COLO668 (cell line): ENCODE measurements around the gene OSBPL1A.

Experiments used
- DNase-seq: peaks from one replicate; lab custom pipeline; 2025; ENCODE audit not compliant: unreplicated experiment; lab: John Stamatoyannopoulos, UW

OSBPL1A gene

DNA sequence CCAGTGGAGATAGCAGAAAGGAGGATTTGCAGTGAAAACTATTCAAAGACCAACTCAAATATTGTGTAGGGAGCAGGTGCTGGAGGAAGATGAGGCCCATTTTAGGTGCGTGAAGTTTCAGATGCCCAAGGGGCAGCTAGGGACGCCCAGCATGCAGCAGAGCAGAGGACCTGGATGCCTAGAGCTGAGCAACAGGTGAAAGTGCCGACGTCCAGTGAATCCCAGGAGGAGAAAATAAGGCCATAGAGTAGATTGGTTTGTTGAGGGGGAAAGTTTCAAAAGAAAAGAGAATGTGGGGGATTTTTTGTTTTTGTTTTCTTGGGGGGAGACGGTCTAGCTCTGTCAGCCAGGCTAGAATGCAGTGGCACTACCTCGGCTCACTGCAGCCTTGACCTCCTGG lies 53.1 kb downstream of the OSBPL1A start:
- DNase-seq: no peak

DNA sequence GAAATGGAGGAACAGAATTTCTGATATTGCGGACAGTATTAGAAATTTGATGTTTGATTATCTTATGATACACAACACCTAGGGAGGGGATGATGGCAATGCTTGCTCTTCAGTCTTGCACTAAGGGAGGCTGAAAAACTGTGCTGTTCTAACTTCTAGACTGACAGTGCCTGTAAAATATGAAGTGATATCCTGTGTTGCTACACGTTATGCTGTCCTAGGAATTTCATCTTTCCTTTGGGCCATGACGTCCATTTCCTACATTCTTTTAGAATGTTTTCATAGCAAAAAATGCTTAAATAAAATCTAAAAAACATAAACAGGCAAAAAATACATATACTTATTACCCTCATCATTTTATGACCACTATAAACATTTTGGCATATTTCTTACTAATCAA lies 55.3 kb downstream of the OSBPL1A start:
- no peak for DNase-seq

DNA sequence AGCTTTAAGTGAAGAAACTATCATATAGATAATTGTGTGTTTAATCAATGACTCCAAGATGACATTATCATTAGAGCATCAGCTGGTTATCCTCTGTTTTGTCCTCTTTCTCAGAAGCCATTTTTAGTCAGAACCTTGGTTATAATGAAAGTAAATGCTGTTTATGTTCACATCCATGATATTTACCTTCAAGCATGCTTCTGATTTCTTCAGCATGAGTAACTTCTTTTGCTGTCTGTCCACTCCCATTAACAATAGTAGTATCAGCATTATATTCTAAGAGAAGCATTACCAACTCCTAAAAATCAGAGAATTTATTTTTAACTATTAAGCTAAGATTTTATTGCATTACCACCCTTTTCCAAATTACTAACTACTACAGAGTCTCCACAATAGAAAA lies 56.3 kb downstream of the OSBPL1A start:
- DNase-seq: no peak

DNA sequence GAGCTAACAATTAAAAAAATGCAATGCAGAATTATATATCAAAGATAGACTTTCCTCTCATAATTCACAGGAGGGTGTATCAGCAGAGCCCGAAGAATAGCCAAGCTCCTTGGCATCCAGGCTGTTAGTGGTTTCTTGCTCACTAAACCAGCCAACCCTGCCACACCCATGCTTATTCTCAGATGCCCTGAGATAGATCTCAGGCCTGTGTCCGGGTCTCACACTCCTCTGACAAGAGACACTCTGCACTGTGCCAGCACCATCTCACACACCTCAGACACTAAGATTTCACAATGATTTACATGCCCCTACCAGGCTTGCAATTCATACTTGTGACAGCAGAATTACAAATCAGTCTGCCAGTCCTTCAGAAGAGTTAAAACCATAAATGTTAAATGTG lies 64.5 kb downstream of the OSBPL1A start:
- no peak for DNase-seq

DNA sequence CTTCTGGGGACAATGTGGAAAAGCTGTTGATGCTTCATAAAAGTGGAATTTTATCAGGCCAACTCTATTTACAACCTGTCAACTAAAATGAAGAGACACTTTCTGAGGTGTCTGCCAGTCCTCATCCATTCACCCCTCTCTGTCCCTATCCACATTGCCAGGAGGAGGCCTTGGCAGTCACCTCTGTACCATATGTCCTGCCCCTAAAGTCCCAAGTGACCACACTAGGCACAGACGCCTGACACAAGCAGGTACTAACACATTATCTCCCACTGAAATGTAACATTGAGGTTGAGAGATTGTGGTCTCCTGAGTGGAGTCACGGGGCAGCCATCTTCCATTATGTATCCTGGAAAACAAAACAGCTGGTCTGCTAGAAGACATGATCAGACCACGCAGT lies 71.4 kb downstream of the OSBPL1A start:
- DNase-seq: no peak

DNA sequence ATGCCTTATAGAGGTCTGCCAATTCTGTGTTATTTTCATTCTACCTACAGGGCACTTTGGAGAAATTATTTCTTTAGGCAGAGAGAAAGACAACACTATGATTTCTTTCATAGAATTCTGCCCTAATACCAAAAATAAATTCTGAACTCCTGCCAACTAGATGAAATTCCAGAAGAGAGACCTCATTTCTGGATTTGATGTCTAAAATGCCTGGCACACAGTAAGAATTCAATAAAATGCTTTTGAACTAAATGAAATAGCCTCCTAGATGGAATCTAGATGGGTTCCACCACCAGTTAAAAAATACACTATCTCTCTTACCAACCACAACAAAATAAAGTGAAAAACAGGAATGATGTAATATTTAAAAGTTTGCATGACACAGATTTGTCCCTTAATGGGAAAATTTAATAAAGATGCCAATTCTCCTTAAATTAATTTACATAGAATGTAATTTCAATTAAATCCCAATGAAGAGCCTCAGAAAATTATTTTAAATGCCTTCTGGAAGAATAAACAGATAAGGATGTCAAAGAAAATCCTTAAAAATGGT lies 75.0 kb downstream of the OSBPL1A start:
- no peak for DNase-seq

DNA sequence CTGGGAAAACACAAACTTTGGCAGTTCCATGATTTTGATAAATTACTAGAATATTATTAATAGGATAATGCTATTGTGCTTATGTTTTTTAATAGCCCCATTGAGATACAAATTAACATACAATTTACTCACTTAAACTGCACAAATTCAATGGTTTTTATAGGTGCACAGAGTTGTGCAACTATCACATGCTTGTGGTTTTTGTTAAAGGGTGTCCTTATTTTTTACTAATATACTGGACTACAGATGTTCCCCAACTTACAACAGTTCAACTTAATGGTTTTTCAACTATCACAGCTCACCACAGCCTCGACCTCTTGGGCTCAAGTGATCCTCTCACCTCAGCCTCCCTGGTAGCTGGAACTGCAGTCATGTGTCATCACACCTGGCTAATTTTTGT lies 76.6 kb downstream of the OSBPL1A start:
- no peak for DNase-seq

DNA sequence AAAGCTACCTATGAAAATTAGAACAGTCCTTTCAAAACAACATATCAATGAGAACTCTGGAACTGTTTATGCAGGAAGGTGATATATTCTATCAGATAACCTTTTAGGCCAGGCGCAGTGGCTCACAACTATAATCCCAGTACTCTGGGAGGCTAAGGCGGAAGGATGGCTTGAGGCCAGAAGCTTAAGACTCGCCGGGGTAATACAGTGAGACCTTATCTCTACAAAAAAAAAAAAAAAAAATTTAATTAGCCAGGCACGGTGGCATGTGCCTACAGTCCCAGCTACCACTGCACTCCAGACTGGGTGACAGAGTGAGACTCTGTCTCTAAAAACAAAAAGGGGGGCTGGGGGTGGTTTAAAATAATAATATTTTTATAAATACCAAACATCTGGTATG lies 77.9 kb downstream of the OSBPL1A start:
- DNase-seq: no peak

DNA sequence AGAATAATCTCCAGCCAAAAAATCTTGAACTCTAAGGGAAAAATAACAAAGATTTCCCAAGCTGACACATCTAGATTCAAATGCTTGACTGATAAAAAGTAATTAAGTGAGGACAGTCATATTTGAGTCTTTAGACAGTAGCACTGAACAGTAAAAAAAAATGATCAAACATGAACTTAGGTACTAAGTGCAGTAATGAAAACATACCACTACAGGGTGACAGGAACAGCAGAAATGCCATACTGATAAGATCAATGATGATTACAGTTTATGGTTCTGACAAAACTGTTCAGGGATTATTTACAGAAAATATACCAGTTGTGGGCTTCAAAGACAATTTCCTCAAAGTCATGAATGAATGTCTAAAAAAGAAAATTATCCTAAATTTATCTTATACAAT lies 80.3 kb downstream of the OSBPL1A start:
- DNase-seq: no peak

DNA sequence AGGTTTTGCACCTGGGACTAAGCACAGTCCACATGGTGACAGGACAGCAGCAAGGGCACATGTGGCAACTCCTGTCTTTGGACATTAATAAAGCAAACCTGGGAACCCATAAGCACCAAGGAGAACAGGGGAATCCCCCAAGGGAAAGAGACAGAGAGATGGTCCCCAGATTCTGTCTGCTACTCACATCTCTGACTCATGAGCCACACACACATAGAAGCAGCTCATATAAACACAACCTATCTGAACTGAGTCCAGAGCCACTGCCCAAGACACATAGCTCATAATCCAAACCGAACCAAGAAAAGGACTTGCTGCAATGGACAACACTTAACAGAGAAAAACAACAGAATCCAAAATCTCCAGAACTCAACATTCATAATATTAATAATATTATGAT lies 82.5 kb downstream of the OSBPL1A start:
- DNase-seq: no peak

DNA sequence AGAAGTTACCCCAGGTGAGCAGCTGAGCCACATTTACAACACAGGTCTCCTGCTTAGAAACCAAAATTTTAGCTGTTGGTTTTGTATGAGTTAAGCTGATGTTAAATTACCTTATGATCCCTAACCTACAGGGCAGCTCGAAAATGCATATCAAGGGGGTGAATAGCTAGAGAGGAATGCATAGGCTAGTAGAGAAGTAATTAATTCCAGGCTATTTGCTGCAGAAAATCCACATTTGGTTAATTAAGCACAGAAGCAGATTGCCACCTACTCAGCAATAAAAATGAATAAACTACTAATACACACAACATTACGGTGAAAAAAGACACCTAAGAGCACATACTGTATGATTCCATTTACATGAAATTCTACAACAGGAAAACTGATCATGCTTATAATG lies 91.4 kb downstream of the OSBPL1A start:
- no peak for DNase-seq

DNA sequence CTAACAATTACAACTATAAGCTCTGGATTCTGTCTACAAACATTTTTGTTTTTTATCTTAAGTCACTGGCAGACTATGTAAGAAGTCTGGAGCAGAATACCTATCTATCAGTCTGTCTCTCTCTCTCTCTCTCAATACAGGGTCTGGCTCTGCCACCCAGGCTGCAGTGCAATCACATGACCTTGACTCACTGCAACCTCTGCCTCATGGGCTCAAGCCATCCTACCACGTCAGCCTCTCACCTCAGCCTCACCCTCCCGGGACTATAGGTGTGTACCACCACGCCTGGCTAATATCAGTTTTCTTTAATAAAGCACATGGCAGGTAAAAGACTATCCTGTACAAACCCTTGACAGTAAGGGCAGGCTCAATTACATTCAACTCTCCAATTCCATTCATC lies 96.9 kb downstream of the OSBPL1A start:
- no peak for DNase-seq

DNA sequence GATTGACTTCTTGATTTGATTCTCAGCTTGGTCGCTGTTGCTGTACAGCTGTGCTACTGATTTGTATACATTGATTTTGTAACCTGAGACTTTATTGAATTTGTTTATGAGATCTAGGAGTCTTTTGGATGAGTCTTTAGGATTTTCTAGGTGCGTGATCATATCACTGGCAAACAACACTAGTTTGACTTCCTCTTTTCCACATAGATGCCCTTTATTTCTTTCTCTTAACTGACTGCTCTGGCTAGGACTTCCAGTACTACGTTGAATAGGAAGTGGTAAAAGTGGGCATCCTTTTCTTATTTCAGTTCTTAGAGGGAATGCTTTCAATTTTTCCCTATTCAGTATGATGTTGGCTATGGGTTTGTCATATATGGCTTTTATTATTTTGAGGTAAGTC lies 101.3 kb downstream of the OSBPL1A start:
- no peak for DNase-seq

DNA sequence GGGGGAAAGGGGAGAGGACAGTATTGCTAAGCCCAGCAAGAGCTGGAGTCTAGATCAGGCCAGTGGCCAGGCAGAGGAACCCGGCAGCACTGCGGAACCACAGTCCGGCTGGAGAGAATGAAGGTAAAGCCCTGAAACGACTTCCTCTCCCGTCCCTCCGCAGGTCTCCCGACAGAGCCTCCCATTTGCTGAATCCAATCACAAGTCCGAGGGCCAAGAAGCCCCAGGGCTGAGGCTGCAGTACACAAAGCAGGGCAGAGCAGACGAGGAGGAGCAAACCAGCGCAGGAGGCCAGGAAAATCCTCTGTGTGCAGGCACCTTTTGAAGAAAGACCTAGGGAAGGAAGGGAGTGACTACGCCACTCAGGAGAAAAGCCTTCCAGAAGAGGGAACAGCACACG lies 104.4 kb downstream of the OSBPL1A start:
- no peak for DNase-seq

DNA sequence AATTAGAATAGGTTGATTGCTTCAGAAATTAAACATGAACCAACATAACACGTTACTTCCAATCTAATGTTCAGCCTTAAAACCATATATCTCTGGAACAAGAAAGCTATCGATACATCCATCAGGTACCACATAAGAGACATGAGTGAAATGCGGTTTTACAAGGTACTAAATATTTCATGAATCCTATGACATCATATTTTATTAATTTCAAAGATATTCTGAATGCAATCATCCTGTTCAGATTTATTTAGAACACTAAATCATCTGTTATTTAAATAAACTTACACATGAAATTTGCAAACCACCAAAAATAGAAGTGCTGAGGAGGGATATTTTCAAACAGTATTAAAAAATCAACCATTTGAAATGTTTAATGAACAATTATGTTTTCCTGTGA lies 119.0 kb downstream of the OSBPL1A start:
- DNase-seq: no peak

DNA sequence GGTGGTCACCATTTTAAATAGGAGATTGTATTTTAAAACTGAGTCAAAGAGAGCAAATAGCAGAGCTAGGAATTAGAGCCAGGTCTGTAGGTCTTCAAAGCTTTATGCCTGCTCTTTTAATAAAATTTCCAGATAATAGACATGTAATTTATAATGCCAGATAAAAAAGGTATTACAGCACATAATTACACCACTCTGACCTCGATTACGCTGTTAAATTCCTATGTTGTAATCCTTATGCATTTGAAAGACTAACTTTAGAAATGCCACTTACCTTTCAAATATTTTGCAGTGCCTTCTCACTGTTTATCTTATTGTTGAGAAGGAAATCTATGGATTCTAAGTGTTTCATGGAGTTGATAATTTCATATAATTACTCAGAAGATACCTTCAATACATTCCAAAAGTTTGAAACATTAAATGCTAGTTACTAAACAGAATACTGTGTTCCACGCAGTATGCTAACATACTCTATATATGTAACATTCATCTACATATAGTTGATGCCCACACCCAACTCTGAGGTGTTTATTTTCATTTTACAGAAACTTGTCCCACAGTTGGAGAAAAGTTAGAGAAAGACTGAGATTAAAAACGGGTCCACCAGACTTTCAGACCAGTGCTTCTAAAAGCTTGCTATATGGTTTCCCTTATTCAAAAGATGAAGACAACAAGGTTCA lies 120.0 kb downstream of the OSBPL1A start:
- DNase-seq: no peak

DNA sequence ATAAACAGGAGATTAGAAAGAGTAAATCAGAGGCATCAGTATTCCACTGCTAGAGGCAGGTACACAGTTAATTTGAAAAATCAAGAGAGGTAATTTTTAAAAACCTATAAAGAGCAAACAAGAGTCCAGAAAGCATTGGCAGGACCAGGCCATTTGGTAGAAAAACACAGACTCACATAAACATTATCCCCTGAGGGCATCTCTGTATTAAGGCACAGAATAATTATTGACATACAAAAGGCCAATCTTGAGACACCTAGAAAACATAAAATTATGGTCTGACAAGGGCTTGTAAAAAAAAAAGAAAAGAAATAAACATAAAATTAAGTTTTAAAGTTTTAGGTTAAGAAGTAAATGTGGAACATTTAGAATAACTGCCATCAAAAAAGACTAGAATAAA lies 120.6 kb downstream of the OSBPL1A start:
- DNase-seq: no peak

DNA sequence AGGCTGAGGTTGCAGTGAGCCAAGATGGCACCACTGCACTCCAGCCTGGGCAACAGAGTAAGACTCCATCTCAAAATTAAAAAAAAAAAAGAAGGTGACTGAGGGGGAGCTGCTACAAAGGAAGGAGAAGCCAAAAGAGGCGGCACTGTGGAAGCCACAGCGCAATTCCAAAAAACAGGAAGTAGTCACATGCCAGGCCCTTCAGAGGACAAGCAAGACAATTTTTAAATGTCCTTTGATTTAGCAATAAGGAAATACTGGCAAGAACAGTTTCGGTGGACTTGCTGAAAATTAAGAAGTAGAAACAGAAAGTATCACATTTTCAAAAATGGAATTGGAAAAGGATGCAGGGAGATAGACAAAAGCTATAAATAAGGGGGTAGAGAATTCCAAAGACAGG lies 122.8 kb downstream of the OSBPL1A start:
- DNase-seq: no peak

DNA sequence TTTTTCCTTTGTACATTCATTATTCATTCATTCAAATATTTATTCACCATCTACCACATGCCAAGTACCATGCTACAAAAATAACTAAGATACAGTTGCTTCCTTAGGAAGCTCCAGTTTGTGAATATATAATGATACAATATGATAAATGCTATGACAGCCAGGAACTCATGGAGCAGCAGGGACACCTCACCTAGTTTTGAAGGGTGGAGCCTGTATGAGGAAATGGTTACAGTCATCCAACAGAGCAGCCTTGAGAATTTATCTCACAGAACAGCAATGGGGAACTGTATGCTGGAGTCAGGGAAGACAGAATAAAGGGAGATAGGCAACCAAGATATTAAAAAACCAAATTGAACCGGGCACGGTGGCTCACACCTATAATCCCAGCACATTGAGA lies 124.0 kb downstream of the OSBPL1A start:
- no peak for DNase-seq

DNA sequence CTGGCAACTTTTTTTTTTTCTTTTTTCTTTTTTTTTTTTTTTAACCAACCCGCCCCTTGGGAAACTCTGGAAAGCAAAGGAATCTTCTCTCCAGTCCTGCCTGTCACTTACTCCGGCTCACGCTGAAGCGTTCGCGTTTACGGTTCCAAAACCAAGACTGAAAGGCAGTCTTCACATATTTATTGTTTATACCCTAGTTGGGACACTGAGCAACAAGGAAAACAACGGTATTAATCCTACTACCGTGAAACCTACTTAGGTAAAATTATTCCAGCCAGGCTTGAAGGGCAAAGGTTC lies 125.4 kb downstream of the OSBPL1A start:
- no peak for DNase-seq

DNA sequence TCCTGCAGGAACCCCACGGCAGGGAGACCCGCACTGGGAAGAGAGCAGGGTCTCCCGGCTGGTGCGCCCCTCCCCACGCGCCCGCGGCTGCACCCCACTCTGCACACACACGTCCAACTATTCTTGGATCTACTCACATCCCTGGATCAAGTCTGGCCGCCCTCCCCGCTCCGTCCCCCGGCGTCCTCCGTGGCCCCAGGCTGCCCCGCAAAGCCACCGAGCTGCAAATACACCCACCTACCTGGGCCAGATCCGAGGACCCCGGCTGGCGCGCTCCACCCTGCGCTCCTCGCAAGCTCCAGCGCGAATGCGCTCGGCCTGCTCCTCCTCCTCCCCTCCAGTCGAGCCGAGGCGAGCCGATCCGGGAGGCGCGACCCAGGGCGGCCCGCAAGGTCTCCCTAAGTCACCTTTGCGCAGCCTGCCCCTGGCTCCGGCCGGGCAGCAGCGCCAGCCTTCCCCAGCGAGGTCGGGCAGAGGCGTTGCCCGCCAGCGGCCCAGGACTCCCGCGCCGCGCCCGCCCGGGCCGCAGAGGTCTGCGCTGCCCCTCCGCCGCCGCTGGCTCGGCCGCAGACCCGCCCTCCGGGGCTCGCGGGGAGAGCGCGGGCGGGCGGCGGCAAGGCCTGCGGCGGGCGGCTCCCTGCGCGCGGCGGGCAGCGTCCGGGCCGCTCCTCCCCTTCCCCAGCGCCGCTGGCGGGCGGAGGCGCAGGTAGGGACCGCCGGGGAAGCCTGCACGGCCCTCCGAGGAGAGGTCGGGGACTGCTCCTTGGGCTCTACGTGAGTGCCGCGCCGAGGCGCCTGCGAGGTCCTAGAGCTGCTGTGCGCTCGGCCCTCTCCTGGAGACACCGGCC lies 126.0 kb downstream of the OSBPL1A start:
- DNase-seq: peak; percentile 88

DNA sequence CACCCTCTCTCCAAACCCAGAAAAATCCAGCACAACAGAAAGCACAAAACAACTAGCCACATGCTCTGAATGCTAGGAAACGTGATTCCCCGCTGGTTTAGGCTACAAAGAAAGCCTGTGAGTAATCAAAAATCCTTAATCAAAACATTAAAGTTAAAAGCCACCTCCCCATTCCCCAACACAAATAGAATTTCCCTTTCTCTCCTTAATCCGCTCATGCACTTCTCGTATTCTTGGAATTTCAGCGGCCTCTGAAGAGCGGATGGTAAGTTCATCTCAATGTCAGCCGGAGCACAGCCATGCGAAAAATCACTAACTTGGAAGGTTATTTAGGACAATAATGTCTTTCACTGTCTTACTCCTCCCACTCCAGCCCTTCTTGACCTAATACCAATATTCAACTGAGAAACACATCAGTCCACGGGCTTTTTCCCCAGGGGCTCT lies 126.7 kb downstream of the OSBPL1A start:
- DNase-seq: no peak
